ENCODE data around the gene GAPDH.
"Not testable (repeated sequence)": the region's sequence is repeated elsewhere in the genome, so short reads cannot be mapped to it uniquely, and the experiment has no call there.

GAPDH gene

GRCh38 chr12:6534945-6535696, 804 bp downstream of the GAPDH start:
- H3K4me1 ChIP-seq (ENCODE audit: insufficient read depth, low read length) = peaks cover 18% of the 10 kb centered on the region
- peak overlapping the region; percentile 88 for H3K9ac ChIP-seq (ENCODE audit: low read depth, low read length)
- no peaks in the 10 kb centered on the region for H3K9me3 ChIP-seq (ENCODE audit: control insufficient read depth, insufficient read depth, low read length)
- H3K36me3 ChIP-seq (ENCODE audit: insufficient read depth, low read length) = peaks cover 37% of the 10 kb centered on the region

GRCh38 chr12:6535697-6535946, 1.3 kb downstream of the GAPDH start:
- peaks cover 32% of the 10 kb centered on the region for H3K36me3 ChIP-seq (ENCODE audit: insufficient read depth, low read length)
- peaks cover 20% of the 10 kb centered on the region for H3K4me1 ChIP-seq (ENCODE audit: insufficient read depth, low read length)
- H3K9ac ChIP-seq (ENCODE audit: low read depth, low read length) = peak overlapping the region; percentile 88
- H3K9me3 ChIP-seq (ENCODE audit: control insufficient read depth, insufficient read depth, low read length) = no peaks in the 10 kb centered on the region

- Histone ChIP-seq H3K36me3 (ENCODE audit: insufficient read depth, low read length) (peaks cover 26% of the 10 kb centered on the region), H3K9me3 (ENCODE audit: control insufficient read depth, insufficient read depth, low read length) (no peaks in the 10 kb centered on the region), H3K9ac (ENCODE audit: low read depth, low read length) (peak overlapping the region; percentile 88), H3K4me1 (ENCODE audit: insufficient read depth, low read length) (peaks cover 20% of the 10 kb centered on the region)
These were observed 1.9 kb downstream of the GAPDH start for GRCh38 chr12:6535960-6536847.

GRCh38 chr12:6536894-6537579, 2.7 kb downstream of the GAPDH start:
- no peak overlapping the region for H3K9ac ChIP-seq (ENCODE audit: low read depth, low read length)

GRCh38 chr12:6537580-6538419, 3.5 kb downstream of the GAPDH start:
- not testable (repeated sequence) for H3K9me3 ChIP-seq (ENCODE audit: control insufficient read depth, insufficient read depth, low read length); H3K4me1 ChIP-seq (ENCODE audit: insufficient read depth, low read length); H3K9ac ChIP-seq (ENCODE audit: low read depth, low read length)
- H3K36me3 ChIP-seq (ENCODE audit: insufficient read depth, low read length) = peaks cover 25% of the 10 kb centered on the region

More at GRCh38 chr12:6536894-6537579, 2.7 kb downstream of the GAPDH start:
- Histone ChIP-seq H3K9me3 (ENCODE audit: control insufficient read depth, insufficient read depth, low read length) (no peaks in the 10 kb centered on the region), H3K36me3 (ENCODE audit: insufficient read depth, low read length) (peaks cover 25% of the 10 kb centered on the region), H3K4me1 (ENCODE audit: insufficient read depth, low read length) (peaks cover 15% of the 10 kb centered on the region)

GRCh38 chr12:6538420-6539313, 4.3 kb downstream of the GAPDH start:
- Histone ChIP-seq H3K9me3 (ENCODE audit: control insufficient read depth, insufficient read depth, low read length) (no peaks in the 10 kb centered on the region), H3K9ac (ENCODE audit: low read depth, low read length) (no peak overlapping the region), H3K4me1 (ENCODE audit: insufficient read depth, low read length) (peaks cover 6% of the 10 kb centered on the region; the same call in 1 of the 2 replicates), H3K36me3 (ENCODE audit: insufficient read depth, low read length) (peaks cover 25% of the 10 kb centered on the region)

GRCh38 chr12:6539314-6539682, 5.0 kb downstream of the GAPDH start:
- Histone ChIP-seq H3K9me3 (ENCODE audit: control insufficient read depth, insufficient read depth, low read length) (no peaks in the 10 kb centered on the region), H3K36me3 (ENCODE audit: insufficient read depth, low read length) (peaks cover 25% of the 10 kb centered on the region), H3K9ac (ENCODE audit: low read depth, low read length) (no peak overlapping the region), H3K4me1 (ENCODE audit: insufficient read depth, low read length) (peaks cover 6% of the 10 kb centered on the region; the same call in 1 of the 2 replicates)

GRCh38 chr12:6539707-6540134, 5.4 kb downstream of the GAPDH start:
- peaks cover 6% of the 10 kb centered on the region; the same call in 1 of the 2 replicates for H3K4me1 ChIP-seq (ENCODE audit: insufficient read depth, low read length)
- H3K9me3 ChIP-seq (ENCODE audit: control insufficient read depth, insufficient read depth, low read length) = no peaks in the 10 kb centered on the region; the same call in 1 of the 2 replicates
- H3K9ac ChIP-seq (ENCODE audit: low read depth, low read length) = no peak overlapping the region
- peaks cover 28% of the 10 kb centered on the region for H3K36me3 ChIP-seq (ENCODE audit: insufficient read depth, low read length)

- Histone ChIP-seq H3K9ac (ENCODE audit: low read depth, low read length) (no peak overlapping the region), H3K9me3 (ENCODE audit: control insufficient read depth, insufficient read depth, low read length) (no peaks in the 10 kb centered on the region; the same call in 1 of the 2 replicates), H3K4me1 (ENCODE audit: insufficient read depth, low read length) (peaks cover 6% of the 10 kb centered on the region; the same call in 1 of the 2 replicates), H3K36me3 (ENCODE audit: insufficient read depth, low read length) (peaks cover 28% of the 10 kb centered on the region)
These were observed 6.0 kb downstream of the GAPDH start for GRCh38 chr12:6540181-6540877.

GRCh38 chr12:6541371-6542165, 7.3 kb downstream of the GAPDH start:
- H3K9me3 ChIP-seq (ENCODE audit: control insufficient read depth, insufficient read depth, low read length) = no peaks in the 10 kb centered on the region; the same call in 1 of the 2 replicates
- peaks cover 17% of the 10 kb centered on the region for H3K36me3 ChIP-seq (ENCODE audit: insufficient read depth, low read length)
- H3K9ac ChIP-seq (ENCODE audit: low read depth, low read length) = no peak overlapping the region
- peaks cover 6% of the 10 kb centered on the region; the same call in 1 of the 2 replicates for H3K4me1 ChIP-seq (ENCODE audit: insufficient read depth, low read length)

GRCh38 chr12:6542209-6543009, 8.1 kb downstream of the GAPDH start:
- H3K9me3 ChIP-seq (ENCODE audit: control insufficient read depth, insufficient read depth, low read length) = no peaks in the 10 kb centered on the region; the same call in 1 of the 2 replicates
- peaks cover 6% of the 10 kb centered on the region; the same call in 1 of the 2 replicates for H3K4me1 ChIP-seq (ENCODE audit: insufficient read depth, low read length)
- H3K9ac ChIP-seq (ENCODE audit: low read depth, low read length) = no peak overlapping the region
- peaks cover 12% of the 10 kb centered on the region for H3K36me3 ChIP-seq (ENCODE audit: insufficient read depth, low read length)
